SK-N-MC (cell line): ENCODE measurements around the gene UROD.

Experiments used
- DNase-seq: peaks from one replicate; pipeline ENCODE4 v3.0.0-alpha.2; 2011; ENCODE audit warnings: low read depth, low spot score
- H3K27ac ChIP-seq: fragments of 200-600 bp; sonication (generic); 2 replicates; pipeline ENCODE4 v1.5.1; 2016; ENCODE audit warnings: mixed run types
- H3K36me3 ChIP-seq: fragments of 200-600 bp; sonication (generic); 2 replicates; pipeline ENCODE4 v1.6.1; 2017; ENCODE audit warnings: antibody characterized with exemption, low read length, mixed read lengths; ENCODE audit not compliant: insufficient read depth
- H3K4me3 ChIP-seq: fragments of 200-600 bp; sonication (generic); 2 replicates; pipeline ENCODE4 v1.5.1; 2016
- H3K9ac ChIP-seq: fragments of 200-600 bp; sonication (generic); 2 replicates; pipeline ENCODE4 v1.8.0; 2017; ENCODE audit warnings: mixed run types, mixed read lengths; ENCODE audit not compliant: insufficient read length
- H3K9me3 ChIP-seq: fragments of 200-600 bp; sonication (generic); 2 replicates; pipeline ENCODE4 v1.6.1; 2017; ENCODE audit warnings: low read depth, mild to moderate bottlenecking, antibody characterized with exemption, low read length, moderate library complexity, mixed read lengths
- EZH2 ChIP-seq: fragments of 200-600 bp; sonication (generic); IDR thresholded peaks from one replicate; pipeline ENCODE4 v1.6.1; 2017; ENCODE audit warnings: antibody characterized with exemption
- FOXP2 ChIP-seq: optimal IDR thresholded peaks from 2 replicates; pipeline ENCODE3; 2011; ENCODE audit warnings: mild to moderate bottlenecking, moderate library complexity; ENCODE audit not compliant: insufficient read depth; ENCODE audit errors: extremely low read length, control extremely low read depth
- POLR2AphosphoS5 ChIP-seq: IDR thresholded peaks from 2 replicates; pipeline ENCODE4 v1.6.1; 2012; ENCODE audit warnings: mild to moderate bottlenecking, low read depth, low read length, borderline replicate concordance

The UROD gene

DNA sequence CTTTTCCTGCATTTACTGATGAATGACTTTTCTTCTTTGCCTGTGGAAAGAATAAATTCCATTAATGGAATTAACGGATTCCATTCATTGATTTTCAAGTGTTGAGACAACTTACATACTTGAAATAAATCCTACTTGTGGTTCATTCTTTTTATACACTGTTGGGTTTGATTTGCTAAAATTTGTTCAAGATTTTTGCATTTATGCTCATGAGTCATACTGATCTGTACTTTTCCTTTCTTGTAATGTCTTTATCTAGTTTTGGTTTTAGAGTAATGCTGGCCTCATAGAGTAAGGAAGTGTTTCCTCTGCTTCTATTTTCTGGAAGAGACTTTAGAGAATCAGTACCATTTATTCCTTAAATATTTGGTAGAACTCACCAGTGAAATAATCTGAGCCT, 14.4 kb downstream of the UROD start:
- no peak overlapping the region for H3K27ac ChIP-seq
- TF ChIP-seq FOXP2 (no peak), EZH2 (no peak), POLR2AphosphoS5 (no peak)
- no peaks in the 10 kb centered on the region for H3K9me3 ChIP-seq
- DNase-seq: no peak
- H3K9ac ChIP-seq: no peak overlapping the region
- H3K36me3 ChIP-seq: no peaks in the 10 kb centered on the region
- no peak overlapping the region for H3K4me3 ChIP-seq

- no peak for DNase-seq
- no peak overlapping the region for H3K27ac ChIP-seq
- H3K4me3 ChIP-seq: no peak overlapping the region
- H3K9ac ChIP-seq: no peak overlapping the region
- no peaks in the 10 kb centered on the region for H3K36me3 ChIP-seq
- H3K9me3 ChIP-seq: no peaks in the 10 kb centered on the region
- TF ChIP-seq POLR2AphosphoS5 (no peak), EZH2 (no peak), FOXP2 (no peak)
These were observed 20.8 kb downstream of the UROD start for GRCh38 chr1:45032837-45033236.

GRCh38 chr1:45033356-45033755, 21.3 kb downstream of the UROD start:
- Histone ChIP-seq H3K9me3 (no peaks in the 10 kb centered on the region), H3K36me3 (no peaks in the 10 kb centered on the region), H3K9ac (no peak overlapping the region), H3K27ac (no peak overlapping the region), H3K4me3 (no peak overlapping the region)
- DNase-seq: no peak
- TF ChIP-seq FOXP2 (no peak), EZH2 (no peak), POLR2AphosphoS5 (no peak)

DNA sequence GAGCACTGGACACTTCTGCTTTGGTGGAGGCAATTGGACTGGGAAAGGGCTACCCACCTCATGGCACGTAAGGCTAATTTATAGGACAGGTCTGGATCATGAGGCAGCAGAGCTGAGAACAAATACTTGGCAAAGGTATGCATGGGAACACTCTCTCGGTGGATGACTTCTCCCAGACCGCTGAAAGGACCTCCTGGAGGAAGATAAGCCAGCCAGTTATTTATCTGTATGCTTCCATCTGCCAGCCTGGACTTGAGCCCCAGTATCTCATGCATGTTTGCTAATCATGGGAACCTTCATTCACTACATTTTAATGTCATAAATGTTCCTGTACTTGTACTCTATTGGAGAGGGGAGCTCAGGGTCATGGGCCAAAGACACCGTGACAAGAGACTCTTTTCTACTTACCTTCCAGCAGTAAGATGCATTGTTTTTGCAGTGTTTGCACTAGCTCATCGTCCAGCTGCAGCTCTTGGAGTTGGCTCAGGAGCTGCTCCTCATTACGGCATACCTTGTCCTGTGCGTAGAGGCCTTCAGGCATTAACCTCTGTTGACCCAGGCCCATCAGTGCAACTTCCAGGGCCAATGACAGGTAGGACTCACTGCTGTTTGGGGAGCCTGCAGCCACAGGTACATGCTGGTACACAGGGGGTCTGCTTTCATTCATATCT, 23.7 kb downstream of the UROD start:
- Histone ChIP-seq H3K9ac (no peak overlapping the region), H3K4me3 (no peak overlapping the region), H3K27ac (no peak overlapping the region), H3K36me3 (no peaks in the 10 kb centered on the region), H3K9me3 (no peaks in the 10 kb centered on the region)
- TF ChIP-seq EZH2: no peak
- no peak for TF ChIP-seq POLR2AphosphoS5
- no peak for TF ChIP-seq FOXP2
- no peak for DNase-seq

- H3K9ac ChIP-seq: no peak overlapping the region
- DNase-seq: no peak
- no peaks in the 10 kb centered on the region for H3K9me3 ChIP-seq
- H3K4me3 ChIP-seq: no peak overlapping the region
- no peak overlapping the region for H3K27ac ChIP-seq
- TF ChIP-seq EZH2 (no peak), POLR2AphosphoS5 (no peak), FOXP2 (no peak)
- no peaks in the 10 kb centered on the region for H3K36me3 ChIP-seq
These were observed 25.4 kb downstream of the UROD start for GRCh38 chr1:45037456-45037855.

GRCh38 chr1:45038240-45038639, 26.2 kb downstream of the UROD start:
- no peak overlapping the region for H3K9ac ChIP-seq
- no peak for DNase-seq
- H3K4me3 ChIP-seq: no peak overlapping the region
- TF ChIP-seq FOXP2: no peak
- TF ChIP-seq POLR2AphosphoS5: no peak
- no peak for TF ChIP-seq EZH2
- no peaks in the 10 kb centered on the region for H3K9me3 ChIP-seq
- H3K27ac ChIP-seq: no peak overlapping the region
- H3K36me3 ChIP-seq: no peaks in the 10 kb centered on the region

- H3K27ac ChIP-seq: no peak overlapping the region
- H3K4me3 ChIP-seq: no peak overlapping the region
- no peak for DNase-seq
- TF ChIP-seq POLR2AphosphoS5: no peak
- TF ChIP-seq FOXP2: no peak
- no peak for TF ChIP-seq EZH2
- H3K9ac ChIP-seq: no peak overlapping the region
- no peaks in the 10 kb centered on the region for H3K9me3 ChIP-seq
- H3K36me3 ChIP-seq: no peaks in the 10 kb centered on the region
These were observed 26.8 kb downstream of the UROD start for GRCh38 chr1:45038661-45039364.

DNA sequence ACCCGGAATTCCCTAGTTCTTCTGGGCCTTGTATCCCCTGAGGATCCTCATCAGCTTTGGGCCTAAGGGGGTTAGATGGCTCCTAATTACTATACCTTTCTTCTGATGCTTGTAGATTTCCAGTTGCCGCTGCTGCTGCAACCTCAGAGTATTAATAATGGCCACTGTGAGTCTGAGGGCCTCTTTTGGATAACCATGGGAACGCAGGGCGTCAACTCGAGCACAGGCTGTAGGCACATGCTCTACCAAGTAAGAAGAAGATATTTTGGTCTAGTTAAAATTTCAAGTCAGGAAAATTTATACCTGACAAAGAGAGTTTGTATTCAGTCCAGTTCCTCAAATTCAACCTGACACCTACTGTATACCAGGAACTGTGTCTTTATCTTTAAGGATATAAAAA, 28.2 kb downstream of the UROD start:
- no peak for TF ChIP-seq POLR2AphosphoS5
- no peak for TF ChIP-seq FOXP2
- Histone ChIP-seq H3K27ac (no peak overlapping the region), H3K9ac (no peak overlapping the region), H3K36me3 (no peaks in the 10 kb centered on the region), H3K4me3 (no peak overlapping the region), H3K9me3 (no peaks in the 10 kb centered on the region)
- no peak for DNase-seq

- no peak overlapping the region for H3K9ac ChIP-seq
- H3K36me3 ChIP-seq: no peaks in the 10 kb centered on the region
- H3K4me3 ChIP-seq: no peak overlapping the region
- no peaks in the 10 kb centered on the region for H3K9me3 ChIP-seq
- no peak overlapping the region for H3K27ac ChIP-seq
- TF ChIP-seq EZH2: no peak
- TF ChIP-seq FOXP2: no peak
- no peak for TF ChIP-seq POLR2AphosphoS5
- DNase-seq: no peak
These were observed 31.0 kb downstream of the UROD start for GRCh38 chr1:45043094-45043493.
